Thoracic aorta (tissue), 2 donors: ENCODE results near the gene ALG1. TPM values are rescaled to one million over a fixed set of nuclear protein-coding genes. Genes with fewer than 3 reads are reported as not detected.

Experiments used
- ATAC-seq: fragments of 150-250 bp; one replicate; pipeline ENCODE4 v1.8.0; 2017; ENCODE audit warnings: low read depth; ENCODE audit not compliant: insufficient number of reproducible peaks, low FRiP score
- DNase-seq: peaks from one replicate; pipeline ENCODE4 v3.0.0-alpha.2; 2020; ENCODE audit warnings: low spot score
- H3K27ac ChIP-seq, 2 donors: fragments of 200-600 bp; sonication (generic); 1 replicate in 1 of 2; 2 replicates in 1 of 2; pipeline ENCODE4 v1.5.1; 2016; ENCODE audit warnings: mild to moderate bottlenecking in 2 of 2, moderate library complexity in 2 of 2
- H3K27me3 ChIP-seq: fragments of 200-600 bp; sonication (generic); replicated peaks from 2 replicates; pipeline ENCODE4 v1.6.0; 2016; ENCODE audit warnings: mild to moderate bottlenecking; ENCODE audit not compliant: insufficient read depth
- H3K36me3 ChIP-seq: fragments of 200-600 bp; sonication (generic); one replicate; pipeline ENCODE4 v1.5.1; 2016
- H3K4me1 ChIP-seq, 2 donors: fragments of 200-600 bp; sonication (generic); 1 replicate in 1 of 2; 2 replicates in 1 of 2; pipeline versions ENCODE4 v1.5.1 to v1.6.0; 2016; ENCODE audit warnings: low read depth in 2 of 2, mild to moderate bottlenecking in 1 of 2; ENCODE audit not compliant: control insufficient read depth in 1 of 2
- H3K4me3 ChIP-seq: fragments of 200-600 bp; sonication (generic); 2 replicates; pipeline ENCODE4 v1.5.1; 2016; ENCODE audit warnings: mild to moderate bottlenecking
- H3K9me3 ChIP-seq: fragments of 200-600 bp; sonication (generic); 2 replicates; pipeline ENCODE4 v1.5.1; 2016
- CTCF ChIP-seq: fragments of 200-600 bp; sonication (generic); IDR thresholded peaks from one replicate; pipeline ENCODE4 v1.5.1; 2019; ENCODE audit warnings: antibody characterized with exemption
- total RNA-seq, 2 donors: library from RNA; depleted of rRNA; stranded (reverse); fragments of >200 nt; gene quantifications; one replicate each; pipeline versions ENCODE4 v1.1.0 to v1.2.3, GENCODE V29; 2016

The ALG1 gene
- total RNA-seq, 2 donors from 2014 or later: 24.1 to 36.7 TPM

GRCh38 chr16:5032748-5033167 lies 38.9 kb upstream of the ALG1 start:
- peaks cover 4 to 19% of the 10 kb centered on the region in 2 donors for H3K4me1 ChIP-seq
- no peak for DNase-seq
- H3K4me3 ChIP-seq: peak overlapping the region; percentile 79
- H3K27me3 ChIP-seq: no peaks in the 10 kb centered on the region
- H3K36me3 ChIP-seq: no peaks in the 10 kb centered on the region
- ATAC-seq: no peak
- no peaks in the 10 kb centered on the region for H3K9me3 ChIP-seq
- H3K27ac ChIP-seq: no peak overlapping the region
- TF ChIP-seq CTCF: no peak

GRCh38 chr16:5033256-5034166 lies 38.1 kb upstream of the ALG1 start, which contains the start of gene NAGPA:
TSS of gene NAGPA (minus strand) at chr16:5033935. CDS start at chr16:5033914, 21 bp downstream.
- no peaks in the 10 kb centered on the region for H3K36me3 ChIP-seq
- DNase-seq (peak; percentile 60), ATAC-seq (peak; percentile 88)
- H3K9me3 ChIP-seq: no peaks in the 10 kb centered on the region
- peaks cover 4 to 19% of the 10 kb centered on the region in 2 donors for H3K4me1 ChIP-seq
- peak within 1 kb of the TSS; percentile 42 to 61 for H3K27ac ChIP-seq
- H3K4me3 ChIP-seq: peak within 1 kb of the TSS; percentile 79
- no peak for TF ChIP-seq CTCF
- no peaks in the 10 kb centered on the region for H3K27me3 ChIP-seq

- Histone ChIP-seq H3K36me3 (no peaks in the 10 kb centered on the region), H3K27ac (peak overlapping the region; percentile 42 to 61), H3K4me3 (peak overlapping the region; percentile 79), H3K9me3 (no peaks in the 10 kb centered on the region), H3K4me1 (peaks cover 4 to 19% of the 10 kb centered on the region in 2 donors), H3K27me3 (no peaks in the 10 kb centered on the region)
- no peak for DNase-seq
- ATAC-seq: no peak
- TF ChIP-seq CTCF: no peak
These were observed 37.5 kb upstream of the ALG1 start for GRCh38 chr16:5034167-5034523.

GRCh38 chr16:5035909-5036227 lies 35.8 kb upstream of the ALG1 start:
- Histone ChIP-seq H3K4me3 (no peak overlapping the region), H3K9me3 (no peaks in the 10 kb centered on the region), H3K27ac (no peak overlapping the region), H3K4me1 (peaks cover 4 to 19% of the 10 kb centered on the region in 2 donors), H3K27me3 (no peaks in the 10 kb centered on the region), H3K36me3 (no peaks in the 10 kb centered on the region)
- TF ChIP-seq CTCF: no peak
- ATAC-seq (no peak), DNase-seq (no peak)

- no peak overlapping the region for H3K4me3 ChIP-seq
- peaks cover 4 to 19% of the 10 kb centered on the region in 2 donors for H3K4me1 ChIP-seq
- H3K36me3 ChIP-seq: no peaks in the 10 kb centered on the region
- H3K27me3 ChIP-seq: no peaks in the 10 kb centered on the region
- no peaks in the 10 kb centered on the region for H3K9me3 ChIP-seq
- no peak for TF ChIP-seq CTCF
- DNase-seq (no peak), ATAC-seq (no peak)
- H3K27ac ChIP-seq: no peak overlapping the region
These were observed 35.2 kb upstream of the ALG1 start for GRCh38 chr16:5036228-5037156.
